ENCODE data around the gene KLHL2.
"Not testable (repeated sequence)": the region's sequence is repeated elsewhere in the genome, so short reads cannot be mapped to it uniquely, and the experiment has no call there.

DNA sequence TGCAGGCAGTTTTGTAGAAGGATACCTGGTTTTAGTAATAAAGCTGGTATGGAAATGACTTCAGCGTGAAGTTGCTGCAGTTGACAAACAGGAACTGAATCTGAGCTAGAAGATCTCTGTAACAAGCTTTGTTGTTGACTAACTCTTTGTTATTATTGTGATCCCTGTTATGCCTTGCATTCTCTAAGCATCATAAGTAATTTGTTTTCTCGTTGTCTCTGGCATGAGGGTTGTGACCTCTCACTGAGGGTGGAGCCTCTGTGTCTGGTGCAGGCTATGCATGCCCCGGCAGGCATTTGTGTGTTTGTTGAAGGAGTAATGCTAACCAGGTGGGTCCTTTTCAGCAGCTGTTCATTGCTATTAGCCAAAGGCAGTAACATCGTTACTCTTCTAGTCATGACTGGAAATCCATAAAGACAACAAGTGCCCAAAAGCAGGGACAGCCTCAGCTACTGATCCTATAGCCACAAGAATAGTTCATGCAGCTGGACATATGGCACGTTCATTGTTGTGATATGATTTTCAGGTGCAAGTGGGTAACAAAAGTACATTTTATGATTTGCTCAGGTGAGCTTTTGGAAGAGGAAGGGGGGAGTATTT, 30.8 kb downstream of the KLHL2 start:
- TF ChIP-seq, protein P1, sequence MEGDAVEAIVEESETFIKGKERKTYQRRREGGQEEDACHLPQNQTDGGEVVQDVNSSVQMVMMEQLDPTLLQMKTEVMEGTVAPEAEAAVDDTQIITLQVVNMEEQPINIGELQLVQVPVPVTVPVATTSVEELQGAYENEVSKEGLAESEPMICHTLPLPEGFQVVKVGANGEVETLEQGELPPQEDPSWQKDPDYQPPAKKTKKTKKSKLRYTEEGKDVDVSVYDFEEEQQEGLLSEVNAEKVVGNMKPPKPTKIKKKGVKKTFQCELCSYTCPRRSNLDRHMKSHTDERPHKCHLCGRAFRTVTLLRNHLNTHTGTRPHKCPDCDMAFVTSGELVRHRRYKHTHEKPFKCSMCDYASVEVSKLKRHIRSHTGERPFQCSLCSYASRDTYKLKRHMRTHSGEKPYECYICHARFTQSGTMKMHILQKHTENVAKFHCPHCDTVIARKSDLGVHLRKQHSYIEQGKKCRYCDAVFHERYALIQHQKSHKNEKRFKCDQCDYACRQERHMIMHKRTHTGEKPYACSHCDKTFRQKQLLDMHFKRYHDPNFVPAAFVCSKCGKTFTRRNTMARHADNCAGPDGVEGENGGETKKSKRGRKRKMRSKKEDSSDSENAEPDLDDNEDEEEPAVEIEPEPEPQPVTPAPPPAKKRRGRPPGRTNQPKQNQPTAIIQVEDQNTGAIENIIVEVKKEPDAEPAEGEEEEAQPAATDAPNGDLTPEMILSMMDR (conservative IDR thresholded peaks at IDR 0.05; ENCODE audit: low read length), result not testable (repeated sequence)
- TF ChIP-seq EZH2phosphoT487 (IDR thresholded peaks at IDR 0.05; ENCODE audit: borderline replicate concordance, low read depth, low read length), result not testable (repeated sequence)

Measured in OCI-LY7 (cell line).